Activated T-cell treated with anti-CD3 and anti-CD28 coated beads, Interleukin-2, amount 50 U/mL, for 48 hours (primary cell): ENCODE measurements around the gene CEP131.

Experiments used
- DNase-seq, 2 experiments: peaks; one replicate each; pipeline ENCODE4 v3.0.0-alpha.2; 2020

CEP131 gene

DNA sequence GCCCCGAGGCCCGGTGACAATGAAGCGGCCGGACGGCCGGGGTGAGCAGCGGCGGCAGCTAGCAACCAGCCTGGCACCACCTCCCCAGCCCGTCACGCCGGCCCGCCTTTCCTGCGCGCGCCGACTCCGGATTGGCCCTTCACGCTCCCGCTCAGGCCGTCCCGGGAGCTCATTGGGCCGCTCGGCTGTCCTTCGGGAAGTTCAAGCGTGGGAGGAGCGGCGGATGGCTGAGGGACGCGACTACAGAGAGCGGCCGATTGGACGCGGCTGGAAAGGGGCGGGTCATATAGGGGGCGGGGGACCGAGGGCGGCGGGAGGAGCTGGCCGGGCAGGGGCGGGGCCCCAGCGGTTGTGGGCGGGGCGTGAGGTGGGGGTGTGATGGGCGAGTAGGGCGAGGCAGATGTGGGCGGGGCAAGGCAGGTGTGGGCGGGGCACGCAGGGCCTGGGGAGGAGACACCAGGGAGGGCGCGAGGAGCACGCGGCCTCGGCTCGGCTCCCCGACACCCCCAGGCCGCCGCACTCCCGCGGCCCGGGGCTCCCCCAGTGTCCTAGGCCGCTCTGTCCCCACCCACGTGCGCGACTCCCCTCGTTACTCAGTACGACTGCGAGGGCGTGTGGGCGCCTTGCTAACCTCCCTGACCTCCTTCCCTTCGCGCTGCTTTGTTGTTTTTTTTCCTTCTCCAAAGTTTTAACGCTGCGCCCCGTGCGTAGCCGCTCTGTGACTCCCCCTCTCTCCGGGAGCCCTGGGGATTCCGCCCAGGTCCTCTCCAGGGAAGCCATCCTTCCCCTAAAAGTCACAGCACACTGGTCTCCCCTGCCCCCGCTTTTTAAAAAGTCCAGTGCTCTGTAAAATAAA lies at the start of gene CEP131:
CEP131 (minus strand) TSS at position 60 of the 856 bp plus-strand sequence. CDS start 2,909 bp downstream, outside the sequence.
- DNase-seq: peak; percentile 100

DNA sequence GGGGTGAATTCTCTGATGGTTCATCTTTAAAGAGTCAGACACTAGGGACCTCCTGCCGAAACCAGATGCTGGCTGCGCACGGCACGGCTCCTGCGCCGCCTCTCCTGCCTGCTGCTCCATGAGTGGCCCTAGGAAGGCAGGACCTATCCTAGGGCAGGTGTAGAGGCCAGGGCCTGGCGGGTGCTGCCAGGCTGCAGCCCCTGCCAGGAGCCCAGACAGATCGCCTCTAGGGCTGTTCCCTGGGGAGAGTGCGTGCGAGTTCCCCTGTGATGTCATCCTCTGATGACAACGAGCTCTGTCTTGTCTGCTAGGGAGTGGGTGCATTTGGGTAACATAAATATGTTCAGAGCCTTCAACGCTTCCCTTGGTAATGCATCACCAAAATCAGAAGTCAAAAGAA lies 48.5 kb upstream of the CEP131 start:
- no peak for DNase-seq

DNA sequence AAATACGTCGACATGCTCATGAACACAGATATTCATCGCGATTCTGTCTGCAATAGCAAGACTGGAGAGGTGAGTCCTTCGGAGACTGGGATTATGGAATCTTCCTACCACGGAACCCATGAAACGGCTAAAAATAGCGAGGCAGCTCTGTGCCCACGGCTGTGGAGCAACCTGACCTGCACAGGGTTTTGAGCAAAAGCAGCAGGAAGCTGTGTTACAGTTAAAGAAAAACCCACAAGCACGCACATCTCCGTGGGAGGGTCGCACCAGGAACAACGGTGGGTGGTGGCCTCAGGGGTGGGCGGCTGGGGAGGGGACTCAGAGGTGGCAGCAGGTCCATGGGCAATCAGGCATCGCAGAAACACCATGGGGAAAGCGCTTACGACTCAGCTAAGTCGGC lies 47.5 kb upstream of the CEP131 start:
- DNase-seq: no peak

DNA sequence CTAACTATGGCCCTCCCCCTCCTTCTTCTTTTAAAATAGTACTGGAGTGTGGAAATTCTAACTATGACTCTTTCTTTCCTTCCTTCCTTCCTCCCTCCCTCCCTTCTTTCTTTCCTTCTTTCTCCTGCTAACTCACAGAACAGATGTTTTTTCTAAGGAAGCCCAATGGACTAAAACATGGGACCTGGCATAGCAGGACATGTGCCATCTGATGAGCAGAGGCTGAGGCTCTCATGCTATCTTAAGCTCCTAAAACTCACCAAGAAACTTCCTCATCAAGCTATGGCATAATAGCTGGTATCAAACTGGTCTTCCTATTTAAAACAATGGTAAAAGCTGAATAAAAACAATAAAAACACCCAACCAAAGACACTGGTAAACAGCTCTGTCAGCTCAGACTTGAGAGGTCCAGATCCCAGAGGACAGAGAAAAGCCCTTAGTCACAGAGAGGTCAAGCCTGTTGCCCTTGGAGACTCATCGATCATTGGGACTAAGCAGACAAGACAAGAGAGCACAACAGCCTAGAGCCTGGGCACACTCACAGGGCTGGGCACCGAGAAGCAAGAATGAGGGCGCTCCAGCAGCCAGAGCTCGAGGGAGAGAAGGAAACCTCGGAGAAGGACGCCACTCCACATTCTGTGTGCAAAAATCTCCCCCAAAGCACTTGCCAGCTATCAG lies 44.8 kb upstream of the CEP131 start:
- DNase-seq: no peak

DNA sequence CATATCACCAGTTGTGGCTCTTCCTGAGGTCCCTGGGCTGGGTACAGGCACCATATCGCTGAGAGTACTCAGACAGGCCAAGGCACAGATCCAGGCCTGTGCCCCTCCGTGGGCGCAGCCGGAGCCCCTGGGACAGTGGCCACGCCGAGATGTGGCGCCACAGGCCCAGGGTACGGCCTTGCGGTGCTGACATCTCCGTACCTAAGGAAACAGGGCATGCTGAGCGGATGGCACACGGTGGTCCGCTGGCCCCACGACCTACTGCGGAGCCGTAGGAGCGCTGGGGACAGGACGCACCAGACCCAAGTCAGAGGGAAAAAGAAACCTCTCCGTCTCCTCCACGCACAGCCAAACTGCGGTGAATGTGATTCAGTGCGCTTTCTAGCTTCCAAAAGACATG lies 42.8 kb upstream of the CEP131 start:
- no peak for DNase-seq

DNA sequence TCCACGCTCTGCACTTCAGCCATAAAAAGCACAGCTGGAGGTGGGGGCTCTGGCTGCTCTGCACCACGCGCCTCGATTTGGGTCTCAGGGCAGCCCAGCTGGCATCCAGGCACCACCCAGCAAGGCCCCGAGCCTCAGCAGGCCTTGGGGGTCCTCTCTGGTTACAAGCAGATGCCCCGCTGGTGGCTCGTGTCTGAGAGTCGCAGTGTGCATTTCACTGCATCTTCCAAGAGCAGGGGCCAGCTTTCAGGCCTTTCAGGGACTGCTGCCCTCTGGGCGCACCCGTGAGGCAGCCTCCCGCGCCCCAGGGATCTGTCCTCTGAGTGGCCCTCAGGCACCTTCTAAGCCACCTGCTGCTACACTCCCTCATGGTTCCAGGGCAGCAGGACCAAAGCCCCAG lies 41.9 kb upstream of the CEP131 start:
- DNase-seq: no peak

DNA sequence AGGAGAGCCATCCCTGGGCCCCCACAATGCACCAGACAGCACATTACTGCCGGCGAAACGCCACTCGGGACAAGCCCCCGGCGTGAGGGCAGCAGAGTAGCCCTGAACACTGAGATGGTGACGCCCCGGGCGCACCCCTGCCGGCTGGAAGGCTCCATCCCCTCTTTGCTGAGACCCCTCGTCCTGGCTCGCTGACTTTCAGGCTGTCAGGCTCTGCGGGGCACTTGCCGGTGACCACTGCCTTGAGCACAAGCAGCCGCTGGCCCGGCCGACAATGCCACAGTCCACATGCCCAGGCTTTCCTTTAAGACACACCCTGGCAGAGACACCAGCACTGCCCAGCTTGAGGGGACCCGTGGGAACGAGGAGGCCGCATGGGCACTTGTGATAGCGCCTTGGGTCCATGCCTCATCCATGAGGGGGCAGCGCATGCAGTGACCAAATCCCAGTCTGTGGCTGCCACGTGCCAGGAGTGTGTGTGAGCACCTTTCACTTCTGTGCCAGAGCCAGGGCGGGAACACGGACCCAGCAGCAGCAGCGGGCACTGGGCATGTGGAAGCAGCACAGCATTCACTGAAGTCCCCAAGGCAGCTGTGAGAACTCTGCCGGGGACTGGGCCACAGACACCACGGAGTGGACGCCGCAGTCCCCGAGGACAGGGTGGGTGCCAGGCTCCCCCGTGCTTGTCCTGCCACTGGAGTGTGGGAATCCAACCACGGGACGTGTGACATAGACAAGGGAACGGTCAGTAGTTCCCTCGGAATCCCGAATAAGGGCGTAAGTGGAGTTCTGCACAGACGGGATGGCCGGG lies 40.8 kb upstream of the CEP131 start:
- no peak for DNase-seq

DNA sequence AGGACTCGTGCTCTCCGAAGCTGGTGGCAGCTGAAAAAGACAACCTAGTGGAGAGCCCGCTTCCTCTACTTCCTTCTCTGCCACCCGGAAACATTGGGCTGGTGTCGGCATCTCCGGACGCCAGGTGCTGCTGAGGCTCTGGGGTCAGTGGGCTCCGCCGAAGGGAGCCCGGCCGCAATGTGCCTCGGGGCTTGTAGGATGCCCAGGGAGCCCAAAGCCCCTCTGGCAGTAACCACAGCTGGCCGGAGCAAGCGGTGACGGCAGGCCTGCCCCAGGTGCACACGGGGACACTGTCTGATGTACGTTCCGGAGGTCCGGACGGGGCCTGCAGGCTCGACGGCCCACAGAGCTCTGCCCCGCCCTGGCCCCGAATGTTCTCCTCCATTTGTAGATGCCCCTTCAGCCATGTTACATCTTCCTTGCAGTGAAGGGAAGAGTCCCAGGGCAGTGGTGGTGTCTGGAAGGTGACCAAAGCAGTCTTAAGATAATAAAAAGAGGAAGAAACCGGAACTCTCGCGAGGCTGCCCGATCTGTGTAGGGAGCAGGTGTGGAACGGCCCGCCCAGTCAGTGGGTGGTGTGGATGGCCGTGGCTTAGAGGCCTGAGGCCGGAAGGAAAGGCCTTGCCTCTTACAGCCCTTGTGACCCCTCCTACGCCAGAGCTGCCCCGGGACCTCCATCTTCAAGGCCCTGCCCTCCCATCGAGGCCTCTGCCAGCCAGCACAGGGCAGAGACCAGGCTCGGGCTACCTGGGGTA lies 39.0 kb upstream of the CEP131 start:
- no peak for DNase-seq

DNA sequence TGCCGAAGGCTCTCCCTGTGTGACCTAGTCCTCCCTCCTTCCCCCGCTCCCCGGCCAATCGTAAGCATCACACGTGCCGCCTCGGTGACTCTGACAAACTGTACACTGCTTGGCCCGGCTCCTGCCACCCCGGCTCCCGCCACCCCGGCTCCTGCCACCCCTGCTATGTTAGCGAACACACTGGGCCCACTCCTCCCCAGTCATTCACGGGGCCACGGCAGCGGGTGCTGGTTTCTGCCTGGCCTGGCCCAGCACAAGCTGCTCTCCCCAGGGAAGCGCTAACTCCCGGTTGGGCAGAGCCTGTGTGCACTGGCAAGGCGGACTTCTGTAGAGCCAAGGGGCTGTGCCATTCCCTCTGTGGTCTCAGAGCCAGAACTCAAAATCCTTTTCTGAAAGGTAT lies 38.3 kb upstream of the CEP131 start:
- DNase-seq: no peak

DNA sequence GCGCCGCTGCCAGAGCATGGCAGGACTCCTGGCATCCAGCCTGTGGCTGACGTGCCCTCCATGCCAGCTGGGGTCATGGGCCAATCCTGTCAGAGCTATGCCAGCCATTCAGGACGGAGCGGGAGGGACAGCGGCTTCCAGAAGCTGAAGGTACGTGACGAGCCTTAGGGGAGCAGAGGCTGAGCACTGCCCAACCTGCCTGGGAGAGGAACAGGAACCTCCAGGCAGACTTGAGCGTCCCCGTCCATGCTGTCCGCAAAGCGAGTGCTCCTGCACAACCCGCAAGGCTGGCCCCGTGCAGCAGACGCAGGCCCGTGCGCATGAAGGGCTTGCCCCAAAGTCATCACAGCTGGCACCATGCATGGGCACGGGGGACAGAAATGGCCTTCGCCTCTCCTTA lies 37.9 kb upstream of the CEP131 start:
- no peak for DNase-seq

DNA sequence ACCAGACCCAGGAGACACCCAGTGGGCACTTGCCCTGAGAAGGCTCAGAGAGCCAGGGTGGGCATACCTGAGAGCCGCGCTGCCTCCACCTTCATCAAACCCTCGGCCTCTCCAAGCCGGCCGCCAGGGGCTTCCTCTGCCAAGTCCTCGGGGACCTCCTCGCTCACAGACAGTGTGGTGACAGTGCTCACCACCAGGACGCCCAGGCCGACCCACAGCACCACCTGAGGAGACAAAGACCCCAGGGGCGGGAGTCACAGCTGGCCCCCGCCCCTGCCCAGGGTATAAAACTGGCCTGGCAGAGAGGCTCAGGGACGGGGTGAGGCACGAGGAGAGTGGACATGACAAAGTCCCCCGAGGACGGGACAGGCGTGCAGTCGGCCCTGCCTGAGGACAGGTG lies 37.4 kb upstream of the CEP131 start:
- no peak for DNase-seq

DNA sequence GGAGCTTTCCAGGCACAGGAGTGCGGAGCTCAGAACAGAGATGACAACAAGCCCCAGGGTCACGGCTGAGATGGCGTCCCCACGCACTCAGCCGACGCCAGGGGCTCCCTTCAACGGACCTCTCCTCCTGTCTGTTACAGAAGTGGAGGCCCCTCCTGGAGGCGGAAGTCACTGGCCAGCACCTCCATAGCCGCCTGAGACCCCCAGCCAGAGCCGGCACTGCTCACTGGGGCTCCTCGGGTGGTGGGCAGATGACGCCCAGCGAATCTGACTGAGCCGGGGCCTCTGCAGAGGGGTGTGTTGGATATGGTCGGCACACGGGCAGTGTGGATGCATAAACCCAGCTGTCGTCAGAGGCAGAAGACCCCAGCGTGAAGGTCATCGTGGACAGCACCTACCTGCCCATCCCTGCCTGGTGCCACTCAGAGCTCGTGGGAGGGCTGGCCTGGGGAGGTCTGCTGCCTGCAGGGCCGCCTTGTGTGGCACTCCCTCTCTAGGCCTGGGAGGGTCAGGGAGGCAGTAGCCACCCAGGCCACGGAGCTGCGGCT lies 36.4 kb upstream of the CEP131 start:
- no peak for DNase-seq

DNA sequence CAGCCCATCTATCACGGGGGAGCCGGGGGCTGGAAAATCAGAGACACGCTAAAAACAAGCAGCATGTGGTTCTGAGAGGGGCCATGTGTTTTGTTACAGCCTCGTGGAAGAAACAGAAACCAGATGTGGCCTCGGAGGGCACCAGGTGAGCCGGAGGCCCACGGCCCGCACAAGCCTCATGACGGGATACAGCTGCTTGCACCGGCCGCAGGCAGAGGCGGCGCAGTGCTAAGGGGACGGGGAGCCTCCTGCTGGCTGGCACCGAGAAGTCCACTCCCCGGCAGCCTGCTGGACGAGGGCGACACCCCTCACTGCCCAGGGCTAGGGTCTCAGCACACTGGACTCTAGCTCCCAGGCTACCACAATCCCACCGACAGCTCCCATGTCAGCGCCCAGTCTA lies 35.5 kb upstream of the CEP131 start:
- DNase-seq: no peak

DNA sequence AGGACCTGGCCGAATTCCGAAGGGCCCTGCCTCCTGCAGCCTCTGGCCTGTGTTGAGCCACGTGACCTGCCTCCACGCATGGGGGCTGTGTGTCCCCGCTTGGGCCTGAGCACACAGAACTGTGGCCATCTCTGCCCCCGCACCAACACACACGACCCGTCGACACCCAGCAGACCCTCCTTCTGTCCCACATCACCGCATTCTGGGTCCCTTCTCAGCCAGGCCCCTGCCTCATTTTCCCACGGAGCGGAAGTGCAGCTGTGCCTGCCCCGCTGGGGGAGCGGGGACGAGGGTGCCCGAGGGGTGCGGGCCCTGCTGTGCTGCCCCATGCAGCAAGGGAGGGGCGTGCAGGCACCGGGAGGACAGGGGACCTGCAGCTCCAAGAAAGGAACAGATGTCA lies 34.8 kb upstream of the CEP131 start:
- DNase-seq: no peak

DNA sequence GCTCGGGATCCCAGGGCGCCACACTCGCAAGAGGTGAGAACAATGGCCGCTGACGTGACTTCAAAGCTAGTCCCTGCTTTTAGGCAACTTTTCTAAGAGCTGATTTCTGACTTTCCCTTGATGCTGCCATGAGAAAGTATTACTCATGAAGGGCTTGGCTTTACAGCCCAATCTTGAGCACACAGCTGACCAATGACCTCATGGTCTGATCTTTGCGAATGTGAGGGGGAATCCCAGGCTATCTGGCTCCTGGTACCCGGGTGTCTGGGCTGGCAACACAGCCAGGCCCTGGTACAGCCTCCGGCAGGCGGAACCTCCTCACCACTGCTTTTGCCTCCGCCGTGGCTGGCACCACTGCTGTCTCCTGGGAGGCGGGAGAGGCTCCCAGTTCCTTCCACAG lies 33.9 kb upstream of the CEP131 start:
- no peak for DNase-seq

DNA sequence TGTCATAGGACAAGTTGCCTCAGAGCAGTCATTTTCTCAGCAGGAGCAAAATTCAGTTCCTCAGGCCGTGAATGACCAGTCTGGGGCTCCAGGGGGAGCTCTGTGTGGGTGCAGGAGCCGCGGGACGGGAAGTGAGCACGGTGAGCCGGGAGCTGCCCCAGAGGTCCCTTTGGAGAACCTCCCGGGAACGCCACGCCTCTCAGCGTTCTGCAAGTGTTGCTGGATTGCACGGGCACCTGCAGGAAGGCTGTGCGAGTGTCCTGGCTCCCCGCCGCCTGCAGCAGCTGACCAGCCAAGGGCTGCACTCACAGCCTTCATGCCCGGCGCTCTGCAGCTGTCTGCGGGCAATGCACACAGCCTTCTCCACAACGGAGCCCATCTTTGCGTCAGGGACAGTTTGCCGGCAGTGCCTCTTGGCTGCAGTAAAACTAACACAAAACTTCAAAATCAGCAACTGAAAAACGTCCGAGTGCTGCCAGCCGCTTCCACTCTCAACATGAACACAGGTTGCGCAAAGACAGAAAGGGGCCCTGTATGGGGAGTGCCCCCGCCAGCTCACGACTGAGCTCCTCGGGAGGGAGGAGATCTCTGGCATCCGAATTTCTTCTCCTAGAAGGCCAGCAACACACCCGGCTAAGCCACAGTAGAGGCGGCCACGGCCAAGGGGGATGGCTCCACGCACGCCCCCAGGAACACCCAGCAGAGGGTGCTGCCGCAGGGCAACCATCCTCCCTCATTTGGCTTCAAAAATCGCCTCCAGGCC lies 32.4 kb upstream of the CEP131 start:
- no peak for DNase-seq

DNA sequence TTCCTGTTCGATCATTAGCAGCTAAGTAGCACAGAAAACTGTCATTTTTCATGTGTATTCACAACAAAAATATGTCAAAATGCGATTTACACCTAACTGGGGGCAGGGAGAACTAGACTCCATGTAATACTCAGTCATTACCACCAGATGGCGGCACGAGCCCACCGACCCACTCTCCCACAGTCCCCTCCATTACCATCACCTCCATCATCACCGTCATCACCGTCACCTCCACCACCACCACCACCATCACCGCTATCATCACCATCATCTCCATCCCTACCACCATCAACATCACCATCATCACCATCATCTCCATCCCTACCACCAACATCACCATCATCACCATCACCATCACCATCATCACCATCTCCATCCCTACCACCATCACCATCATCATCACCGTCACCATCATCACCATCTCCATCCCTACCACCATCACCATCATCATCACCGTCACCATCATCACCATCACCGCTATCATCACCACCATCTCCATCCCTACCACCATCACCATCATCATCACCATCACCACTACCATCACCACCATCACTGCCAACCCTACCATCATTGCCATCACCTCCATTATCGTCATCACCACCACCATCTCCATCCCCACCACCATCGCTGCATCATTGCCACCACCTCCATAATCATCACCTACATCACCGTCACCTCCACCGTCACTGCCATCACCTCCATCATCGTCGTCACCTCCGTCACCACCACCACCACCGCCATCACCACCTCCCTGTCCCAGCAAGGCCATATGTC lies 30.8 kb upstream of the CEP131 start:
- DNase-seq: peak; percentile 60 to 73

DNA sequence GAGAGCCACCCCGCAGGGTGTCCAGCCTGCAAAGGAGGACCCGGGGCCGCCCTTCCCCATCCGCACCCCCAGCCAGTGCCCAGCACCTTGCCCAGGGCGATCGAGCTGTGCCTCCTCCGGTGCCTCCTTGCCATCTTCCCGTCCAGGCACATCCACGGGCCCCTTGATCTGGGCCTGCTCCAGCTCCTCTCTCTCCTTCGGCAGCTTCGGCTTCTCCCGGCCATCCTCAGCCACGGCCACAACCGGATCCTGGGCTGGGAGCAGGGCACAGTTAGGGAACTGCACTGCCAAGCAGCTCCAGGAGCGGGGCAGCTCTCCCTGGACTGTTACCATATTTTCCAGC lies 30.2 kb upstream of the CEP131 start:
- DNase-seq: no peak

DNA sequence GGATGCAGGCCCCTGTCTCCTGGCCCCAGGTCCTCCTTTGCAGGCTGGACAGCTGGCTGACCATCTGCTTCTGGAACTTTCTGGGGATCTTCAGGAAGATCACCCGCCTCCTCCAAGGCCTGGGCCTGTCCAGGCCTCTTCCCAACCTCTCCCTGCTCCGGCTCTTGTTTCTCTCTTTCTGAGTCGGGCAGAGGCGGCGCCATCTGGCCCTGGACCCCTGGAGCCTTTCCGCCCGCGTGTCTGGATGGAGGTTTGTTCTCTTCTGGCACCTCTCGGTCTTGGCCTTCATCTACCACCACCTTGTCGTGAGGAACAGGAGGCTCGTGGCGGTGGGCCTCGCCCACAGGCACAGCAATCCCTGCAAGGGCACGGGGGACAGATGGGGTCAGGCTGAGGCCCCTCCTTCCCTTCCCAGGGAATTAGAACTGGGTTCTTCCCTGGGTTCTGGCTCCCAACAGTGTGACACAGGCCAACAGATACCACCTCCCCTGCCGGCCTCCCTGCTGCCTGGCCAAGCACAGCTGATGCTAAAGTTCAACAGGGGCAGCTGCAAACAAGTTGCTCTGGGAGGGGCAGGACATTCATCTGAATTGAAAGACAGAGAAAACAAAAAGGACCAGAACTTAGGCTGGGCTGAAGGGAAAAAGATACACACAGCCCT lies 29.7 kb upstream of the CEP131 start:
- no peak for DNase-seq

DNA sequence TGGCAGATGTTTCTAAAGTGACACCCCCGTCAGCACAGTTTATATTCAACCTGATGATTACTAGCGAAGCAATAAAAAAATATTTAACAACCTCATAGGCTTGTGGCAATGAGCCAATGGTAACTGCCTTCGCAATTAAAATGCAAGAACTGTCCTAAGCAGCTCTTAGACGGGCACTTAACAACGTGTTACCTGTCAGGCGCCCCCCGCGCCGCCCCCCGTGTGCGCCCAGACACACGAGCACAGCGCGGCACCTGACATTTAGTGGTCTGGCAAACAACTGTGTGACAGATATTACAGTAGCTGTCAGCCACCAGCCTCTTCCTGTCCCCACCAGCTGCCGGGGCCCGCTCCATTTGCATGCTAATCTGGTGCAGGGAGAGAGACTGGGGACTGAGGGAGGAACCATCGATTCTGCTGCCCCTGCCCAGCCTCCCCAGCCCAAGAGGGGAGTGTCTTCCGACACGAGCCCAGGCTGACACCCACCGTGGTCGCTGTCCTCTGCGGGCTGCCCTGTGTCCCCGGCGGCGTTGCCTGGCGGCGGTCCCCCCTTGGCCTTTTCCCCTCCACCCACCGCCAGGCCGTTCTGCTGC lies 29.0 kb upstream of the CEP131 start:
- no peak for DNase-seq
